ENCODE results near the gene SRPX.

Gene SRPX

GRCh38 chrX:38142610-38143009 lies 78.1 kb downstream of the SRPX start:
- in situ Hi-C loops (cut with HindIII; ENCODE audit: low sequenced_read_pairs) = no loop called here

- in situ Hi-C loops (cut with HindIII; ENCODE audit: low sequenced_read_pairs) = no loop called here
Measured at GRCh38 chrX:38138900-38139299, 81.8 kb downstream of the SRPX start.

- in situ Hi-C loops (cut with HindIII; ENCODE audit: low sequenced_read_pairs) = no loop called here
Measured at GRCh38 chrX:38138157-38138891, 82.3 kb downstream of the SRPX start.

GRCh38 chrX:38129366-38129765 lies 91.3 kb downstream of the SRPX start:
- in situ Hi-C loops (cut with HindIII; ENCODE audit: low sequenced_read_pairs) = no loop called here

GRCh38 chrX:38127961-38128360 lies 92.7 kb downstream of the SRPX start:
- in situ Hi-C loops (cut with HindIII; ENCODE audit: low sequenced_read_pairs) = no loop called here

- in situ Hi-C loops (cut with HindIII; ENCODE audit: low sequenced_read_pairs) = no loop called here
Measured at GRCh38 chrX:38126179-38126578, 94.5 kb downstream of the SRPX start.

- in situ Hi-C loops (cut with HindIII; ENCODE audit: low sequenced_read_pairs) = no loop called here
Measured at GRCh38 chrX:38124000-38124399, 96.7 kb downstream of the SRPX start.

GRCh38 chrX:38117485-38117884 lies 103.2 kb downstream of the SRPX start:
- in situ Hi-C loops (cut with HindIII; ENCODE audit: low sequenced_read_pairs) = no loop called here

GRCh38 chrX:38116706-38117105 lies 104.0 kb downstream of the SRPX start:
- in situ Hi-C loops (cut with HindIII; ENCODE audit: low sequenced_read_pairs) = no loop called here

GRCh38 chrX:38112566-38112965 lies 108.1 kb downstream of the SRPX start:
- in situ Hi-C loops (cut with HindIII; ENCODE audit: low sequenced_read_pairs) = no loop called here

GRCh38 chrX:38111196-38111595 lies 109.5 kb downstream of the SRPX start:
- in situ Hi-C loops (cut with HindIII; ENCODE audit: low sequenced_read_pairs) = no loop called here

- in situ Hi-C loops (cut with HindIII; ENCODE audit: low sequenced_read_pairs) = no loop called here
Measured at GRCh38 chrX:38110231-38110630, 110.4 kb downstream of the SRPX start.

GRCh38 chrX:38109042-38109898 lies 111.4 kb downstream of the SRPX start:
- in situ Hi-C loops (cut with HindIII; ENCODE audit: low sequenced_read_pairs) = no loop called here

- in situ Hi-C loops (cut with HindIII; ENCODE audit: low sequenced_read_pairs) = no loop called here
Measured at GRCh38 chrX:38108364-38108763, 112.3 kb downstream of the SRPX start.

- in situ Hi-C loops (cut with HindIII; ENCODE audit: low sequenced_read_pairs) = no loop called here
Measured at GRCh38 chrX:38106991-38107655, 113.5 kb downstream of the SRPX start.

GRCh38 chrX:38105216-38105725 lies 115.4 kb downstream of the SRPX start:
- in situ Hi-C loops (cut with HindIII; ENCODE audit: low sequenced_read_pairs) = no loop called here

GRCh38 chrX:38103857-38104812 lies 116.5 kb downstream of the SRPX start:
- in situ Hi-C loops (cut with HindIII; ENCODE audit: low sequenced_read_pairs) = no loop called here

- in situ Hi-C loops (cut with HindIII; ENCODE audit: low sequenced_read_pairs) = no loop called here
Measured at GRCh38 chrX:38102875-38103274, 117.8 kb downstream of the SRPX start.

- in situ Hi-C loops (cut with HindIII; ENCODE audit: low sequenced_read_pairs) = no loop called here
Measured at GRCh38 chrX:38102240-38102639, 118.4 kb downstream of the SRPX start.

- in situ Hi-C loops (cut with HindIII; ENCODE audit: low sequenced_read_pairs) = no loop called here
Measured at GRCh38 chrX:38099688-38100087, 121.0 kb downstream of the SRPX start.

Data from DLD1 (cell line).